Gastroesophageal sphincter (tissue), 4 donors: ENCODE measurements around the gene PARPBP. TPM values are rescaled to one million over a fixed set of nuclear protein-coding genes. Genes with fewer than 3 reads are reported as not detected.
"Not testable (repeated sequence)": the region's sequence is repeated elsewhere in the genome, so short reads cannot be mapped to it uniquely, and the experiment has no call there.

ENCODE experiments used
- ATAC-seq: fragments of 150-250 bp; one replicate; pipeline ENCODE4 v1.9.1; 2016; ENCODE audit warnings: mild to moderate bottlenecking, moderate library complexity
- H3K27ac ChIP-seq, 4 donors: fragments of 200-600 bp; sonication (generic) in 3 of 4; 1 replicate in 3 of 4; 2 replicates in 1 of 4; pipeline ENCODE4 v1.5.1; 2016 to 2019
- H3K27me3 ChIP-seq: fragments of 200-600 bp; sonication (generic); one replicate; pipeline ENCODE4 v1.5.1; 2019
- H3K36me3 ChIP-seq, 2 donors: fragments of 200-600 bp; sonication (generic); one replicate each; pipeline ENCODE4 v1.5.1; 2019; ENCODE audit warnings: control low read depth in 1 of 2
- H3K4me1 ChIP-seq, 3 donors: fragments of 200-600 bp; sonication (generic); 1 replicate in 2 of 3; 2 replicates in 1 of 3; pipeline ENCODE4 v1.5.1; 2016 to 2019; ENCODE audit warnings: control low read depth in 2 of 3
- H3K4me3 ChIP-seq, 2 donors: fragments of 200-600 bp; sonication (generic); one replicate each; pipeline ENCODE4 v1.5.1; 2019; ENCODE audit warnings: mild to moderate bottlenecking in 1 of 2, moderate library complexity in 1 of 2
- H3K9me3 ChIP-seq, 3 donors: fragments of 200-600 bp; sonication (generic); one replicate each; pipeline ENCODE4 v1.5.1; 2017 to 2019; ENCODE audit warnings: control low read depth in 2 of 3
- CTCF ChIP-seq, 4 experiments: fragments of 200-600 bp in 2 of 4; fragments of 450-650 bp in 2 of 4; sonication (generic) in 1 of 4; IDR thresholded peaks; one replicate each; pipeline ENCODE4 v1.5.1; 2017 to 2019; ENCODE audit warnings: antibody characterized with exemption in 4 of 4, mild to moderate bottlenecking in 2 of 4, moderate library complexity in 2 of 4
- EP300 ChIP-seq: sonication (generic); formaldehyde crosslinking; IDR thresholded peaks from one replicate; pipeline ENCODE4 v1.6.1; 2017; ENCODE audit warnings: antibody characterized with exemption, mild to moderate bottlenecking
- POLR2A ChIP-seq, 2 donors: fragments of 450-650 bp; IDR thresholded peaks; one replicate each; pipeline ENCODE4 v1.6.1; 2017; ENCODE audit warnings: antibody characterized with exemption in 2 of 2, mild to moderate bottlenecking in 2 of 2, moderate library complexity in 1 of 2
- POLR2AphosphoS5 ChIP-seq: sonication (generic); formaldehyde crosslinking; IDR thresholded peaks from one replicate; pipeline ENCODE4 v1.6.1; 2017; ENCODE audit warnings: antibody characterized with exemption
- WGBS, 2 donors: methylation state at CpG; one replicate each; pipeline ENCODE4 v1.1.5; 2018; ENCODE audit warnings: low coverage in 1 of 2; 5-methylcytosine and 5-hydroxymethylcytosine counted together
- total RNA-seq, 4 donors: library from RNA; depleted of rRNA; stranded (reverse); fragments of >200 nt; gene quantifications; one replicate each; pipeline ENCODE4 v1.1.0, GENCODE V29; 2016

Gene PARPBP
- total RNA-seq = 1 to 10 TPM in 3 of 4 donors, under 1 TPM in 1; 0.93 to 1.4 (median 1.2) TPM

GRCh38 chr12:102119674-102120563 lies at the start of gene PARPBP, which contains the start of gene NUP37:
Gene PARPBP, plus strand, starts transcription at chr12:102120183. Its CDS starts 3,706 bp downstream, at chr12:102123889.
Gene NUP37, minus strand, starts transcription at chr12:102120114. Its CDS starts 1,596 bp downstream, at chr12:102118518.
- TF ChIP-seq CTCF (IDR thresholded peaks at IDR 0.05) (peak in 2 of 4 experiments; percentile 8 to 31), POLR2AphosphoS5 (peak; percentile 79), POLR2A (IDR thresholded peaks at IDR 0.05) (peak; percentile 62 to 68), EP300 (no peak)
- 0 to 1% methylated on average over 4 to 21 of the region's 62 CpGs for WGBS, 2 donors
- Histone ChIP-seq H3K27ac (peak within 1 kb of the TSS; percentile 79 to 88 (median 85)), H3K4me1 (peaks cover 2 to 25% (median 6%) of the 10 kb centered on the region in 3 donors), H3K36me3 (peaks cover 0 to 33% of the 10 kb centered on the region in 2 donors), H3K27me3 (no peaks in the 10 kb centered on the region), H3K9me3 (no peaks in the 10 kb centered on the region), H3K4me3 (peak within 1 kb of the TSS; percentile 67 to 97)
- peak; percentile 99 for ATAC-seq

GRCh38 chr12:102072092-102072491 lies 47.9 kb upstream of the PARPBP start:
- H3K36me3 ChIP-seq = peaks cover 0 to 39% of the 10 kb centered on the region in 2 donors
- H3K27ac ChIP-seq, H3K4me1 ChIP-seq, H3K4me3 ChIP-seq, ATAC-seq, H3K27me3 ChIP-seq, H3K9me3 ChIP-seq: not testable (repeated sequence)
- WGBS, 2 donors = 88 to 94% methylated on average over 3 to 7 of the region's 7 CpGs

GRCh38 chr12:102080842-102081241 lies 39.1 kb upstream of the PARPBP start:
- Histone ChIP-seq H3K36me3 (peaks cover 0 to 84% of the 10 kb centered on the region in 2 donors), H3K4me1 (no peaks in the 10 kb centered on the region), H3K27me3 (no peaks in the 10 kb centered on the region), H3K27ac (no peak overlapping the region), H3K9me3 (no peaks in the 10 kb centered on the region), H3K4me3 (no peak overlapping the region)
- WGBS, 2 donors = 90 to 94% methylated on average over 2 to 4 of the region's 4 CpGs
- TF ChIP-seq POLR2AphosphoS5 (no peak), EP300 (no peak), CTCF (IDR thresholded peaks at IDR 0.05) (no peak), POLR2A (IDR thresholded peaks at IDR 0.05) (no peak)
- ATAC-seq = no peak

GRCh38 chr12:102089228-102089835 lies 30.7 kb upstream of the PARPBP start:
- H3K4me3 ChIP-seq, H3K27me3 ChIP-seq, H3K27ac ChIP-seq, ATAC-seq, H3K4me1 ChIP-seq, H3K9me3 ChIP-seq: not testable (repeated sequence)
- H3K36me3 ChIP-seq = peaks cover 0 to 21% of the 10 kb centered on the region in 2 donors
- WGBS, 2 donors = 96% methylated on average over 10 of the region's 38 CpGs; no CpG with 5 or more reads in 1 of the 2 donors

- no peaks in the 10 kb centered on the region for H3K4me1 ChIP-seq
- no peaks in the 10 kb centered on the region for H3K9me3 ChIP-seq
- no peak overlapping the region for H3K27ac ChIP-seq
- no peak for ATAC-seq
- TF ChIP-seq EP300 (no peak), POLR2A (IDR thresholded peaks at IDR 0.05) (no peak), CTCF (IDR thresholded peaks at IDR 0.05) (no peak), POLR2AphosphoS5 (no peak)
- no peaks in the 10 kb centered on the region for H3K27me3 ChIP-seq
- H3K4me3 ChIP-seq = no peak overlapping the region
- peaks cover 0 to 25% of the 10 kb centered on the region in 2 donors for H3K36me3 ChIP-seq
Measured at GRCh38 chr12:102093319-102093718, 26.7 kb upstream of the PARPBP start.
